ENCODE measurements around the gene NWD2. TPM values are rescaled to one million over a fixed set of nuclear protein-coding genes. Genes with fewer than 3 reads are reported as not detected.
"Not testable (repeated sequence)": the region's sequence is repeated elsewhere in the genome, so short reads cannot be mapped to it uniquely, and the experiment has no call there.

The NWD2 gene
- polyA plus RNA-seq, 3 donors, result 0.11 to 0.25 (median 0.18) TPM

DNA sequence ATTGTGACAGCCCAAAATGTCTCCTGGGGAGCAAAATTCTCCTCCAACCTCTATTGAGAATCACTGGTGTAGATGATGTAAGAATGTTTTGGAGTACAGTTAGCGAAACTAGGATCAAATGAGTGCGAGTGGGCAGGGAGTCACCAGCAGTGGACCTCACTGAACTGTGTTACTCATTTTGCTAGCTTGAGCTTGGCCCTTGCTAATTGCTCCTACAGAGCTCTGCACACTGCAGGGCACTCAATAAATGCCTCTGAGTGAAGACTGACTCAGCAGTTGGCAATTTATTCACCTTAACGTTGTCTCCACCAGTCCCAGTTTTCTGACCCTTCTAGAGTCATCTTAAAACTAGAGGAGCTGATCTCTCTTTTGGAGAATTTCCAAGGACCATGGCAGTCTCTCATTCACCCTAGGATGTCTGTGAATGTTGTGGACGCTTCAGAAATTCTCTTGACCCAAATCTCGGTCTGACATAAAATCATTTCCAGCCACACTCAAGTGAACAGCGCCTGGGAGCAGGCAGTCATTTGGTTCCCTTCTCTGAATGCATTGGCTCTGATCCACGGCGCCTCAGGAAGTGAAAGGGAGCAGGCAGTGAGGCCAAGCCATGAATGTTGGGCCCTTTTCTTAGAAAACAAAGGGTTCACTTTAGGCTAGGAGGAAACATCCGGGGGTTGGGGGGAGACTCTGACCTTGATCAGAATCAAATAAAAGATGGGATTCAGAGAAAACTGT lies 148.1 kb downstream of the NWD2 start:
- no peak for DNase-seq (ENCODE audit: low read depth in 3 of 3, low spot score in 2 of 3)

DNA sequence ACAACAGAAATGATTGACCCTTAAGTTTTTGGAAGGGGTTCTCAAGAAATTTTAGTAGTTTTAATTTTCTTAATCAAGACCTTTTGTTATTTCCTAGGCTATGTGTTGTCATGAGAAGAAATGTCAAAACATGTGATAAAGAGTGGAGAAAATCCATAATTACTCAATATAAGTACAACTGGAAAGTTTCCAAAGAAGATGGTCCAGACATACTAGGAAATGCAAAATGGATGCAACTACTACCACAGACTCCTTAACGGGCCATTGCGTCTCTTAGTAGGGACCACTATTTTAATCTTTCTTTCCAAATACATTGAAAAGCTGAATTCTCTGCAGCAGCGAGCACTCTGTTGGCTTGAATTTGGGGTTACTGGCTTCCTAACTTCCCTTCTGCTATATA lies 148.8 kb downstream of the NWD2 start:
- no peak for DNase-seq (ENCODE audit: low read depth in 3 of 3, low spot score in 2 of 3)

DNA sequence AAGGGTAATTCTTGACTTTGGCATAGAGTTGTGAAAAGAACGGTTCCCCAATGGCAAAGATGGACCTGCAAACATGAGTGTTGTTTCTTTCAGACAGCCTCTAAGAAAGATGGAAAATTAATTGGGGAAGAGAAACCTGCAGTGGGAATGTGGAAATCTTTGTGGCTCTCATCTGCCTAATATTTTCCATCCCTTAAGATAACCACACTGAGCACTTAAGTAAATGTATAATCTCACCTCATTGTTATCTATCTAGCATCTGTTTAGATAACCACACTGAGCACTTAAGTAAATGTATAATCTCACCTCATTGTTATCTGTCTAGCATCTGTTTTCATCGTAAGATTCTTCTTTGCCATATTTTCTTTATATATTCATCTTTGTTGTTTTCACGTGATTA lies 149.3 kb downstream of the NWD2 start:
- DNase-seq (ENCODE audit: low read depth in 3 of 3, low spot score in 2 of 3), result no peak

DNA sequence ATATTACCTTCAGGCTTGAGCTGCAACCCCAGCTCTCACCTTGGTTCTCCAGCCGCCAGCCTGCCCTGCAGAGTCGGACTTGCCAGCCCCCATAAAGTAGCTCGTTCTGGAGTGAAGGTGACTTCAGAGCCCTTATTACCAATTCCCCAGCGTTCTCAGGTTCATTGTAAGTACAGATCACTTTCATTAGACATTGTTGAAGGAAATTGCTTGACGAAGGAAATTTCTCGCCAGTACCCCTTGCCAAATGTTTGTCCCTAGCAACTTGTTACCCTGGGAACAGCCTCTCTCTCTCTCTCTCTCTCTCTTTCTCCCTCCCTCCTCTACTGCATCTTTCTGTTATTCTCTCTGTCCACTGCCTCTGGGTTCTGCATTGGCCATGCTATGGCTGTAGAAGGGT lies 153.0 kb downstream of the NWD2 start:
- no peak for DNase-seq (ENCODE audit: low read depth in 3 of 3, low spot score in 2 of 3)

DNA sequence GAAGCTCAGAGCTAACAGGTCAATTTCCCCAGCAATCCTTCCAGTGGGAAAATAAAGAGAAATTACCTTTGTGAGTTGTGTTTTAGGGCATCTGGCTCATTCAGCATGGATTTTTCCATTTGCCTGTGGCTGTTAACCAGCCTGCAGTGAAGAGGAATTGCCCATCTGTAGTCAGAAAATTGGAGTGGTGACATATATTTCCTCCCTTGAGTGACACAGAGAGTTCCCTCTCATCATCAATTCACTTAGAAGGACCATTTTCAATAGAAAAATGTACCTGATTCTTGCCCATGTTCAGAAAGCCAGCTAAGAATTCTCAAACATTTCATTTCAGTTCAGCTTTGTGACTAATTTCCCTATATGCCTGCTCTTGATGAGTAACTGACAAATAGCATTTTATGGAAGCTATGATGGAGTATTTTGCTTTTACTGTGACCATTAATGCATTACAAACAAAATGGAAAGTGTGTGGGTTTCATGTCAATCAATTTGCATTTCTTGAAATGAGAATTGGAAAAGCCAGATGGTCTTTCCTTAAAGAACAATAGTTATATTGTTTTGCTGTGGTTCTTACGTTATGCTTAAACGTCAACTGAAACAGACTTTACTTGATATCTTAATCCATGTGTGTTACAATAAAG lies 155.8 kb downstream of the NWD2 start:
- DNase-seq (ENCODE audit: low read depth in 3 of 3, low spot score in 2 of 3), result no peak

DNA sequence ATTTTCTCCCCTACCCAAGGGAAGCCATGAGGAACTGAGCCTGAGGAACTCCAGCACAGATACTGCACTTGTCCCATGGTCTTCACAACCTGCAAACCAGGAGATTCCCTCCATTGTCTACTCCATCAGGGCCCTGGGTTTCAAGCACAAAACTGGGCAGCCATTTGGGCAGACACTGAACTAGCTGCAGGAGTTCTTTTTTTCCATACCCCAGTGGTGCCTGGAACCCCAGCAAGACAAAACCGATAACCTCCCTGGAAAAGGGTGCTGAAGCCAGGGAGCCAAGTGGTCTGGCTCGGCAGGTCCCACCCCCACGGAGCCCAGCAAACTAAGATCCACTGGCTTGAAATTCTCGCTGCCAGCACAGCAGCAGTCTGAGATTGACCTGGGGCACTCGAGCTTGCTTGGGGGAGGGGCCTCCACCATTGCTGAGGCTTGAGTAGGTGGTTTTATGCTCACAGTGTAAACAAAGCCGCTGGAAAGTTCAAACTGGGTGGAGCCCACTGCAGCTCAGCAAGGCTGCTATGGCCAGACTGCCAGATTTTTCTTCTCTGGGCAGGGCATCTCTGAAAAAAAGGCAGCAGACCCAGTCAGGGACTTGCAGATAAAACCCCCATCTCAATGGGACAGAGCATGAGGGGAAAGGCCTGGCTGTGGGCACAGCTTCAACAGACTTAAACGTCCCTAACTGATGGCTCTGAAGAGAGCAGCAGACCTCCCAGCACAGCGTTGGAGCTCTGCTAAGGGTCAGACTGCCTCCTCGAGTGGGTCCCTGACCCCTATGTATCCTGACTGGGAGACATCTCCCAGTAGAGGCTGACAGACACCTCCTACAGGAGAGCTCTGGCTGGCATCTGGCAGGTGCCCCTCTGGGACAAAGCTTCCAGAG lies 163.6 kb downstream of the NWD2 start:
- not testable (repeated sequence) for DNase-seq (ENCODE audit: low read depth in 3 of 3, low spot score in 2 of 3)

DNA sequence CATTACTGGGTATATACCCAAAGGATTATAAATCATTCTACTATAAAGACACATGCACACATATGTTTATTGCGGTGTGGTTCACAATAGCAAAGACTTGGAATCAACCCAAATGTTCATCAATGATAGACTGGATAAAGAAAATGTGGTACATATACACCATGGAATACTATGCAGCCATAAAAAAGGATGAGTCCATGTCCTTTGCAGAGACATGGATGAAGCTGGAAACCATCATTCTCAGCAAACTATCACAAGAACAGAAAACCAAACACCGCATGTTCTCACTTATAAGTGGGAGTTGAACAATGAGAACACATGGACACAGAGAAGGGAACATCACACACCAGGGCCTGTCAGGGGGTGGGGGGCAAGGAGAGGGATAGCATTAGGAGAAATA lies 169.1 kb downstream of the NWD2 start:
- DNase-seq (ENCODE audit: low read depth in 3 of 3, low spot score in 2 of 3), result not testable (repeated sequence)

DNA sequence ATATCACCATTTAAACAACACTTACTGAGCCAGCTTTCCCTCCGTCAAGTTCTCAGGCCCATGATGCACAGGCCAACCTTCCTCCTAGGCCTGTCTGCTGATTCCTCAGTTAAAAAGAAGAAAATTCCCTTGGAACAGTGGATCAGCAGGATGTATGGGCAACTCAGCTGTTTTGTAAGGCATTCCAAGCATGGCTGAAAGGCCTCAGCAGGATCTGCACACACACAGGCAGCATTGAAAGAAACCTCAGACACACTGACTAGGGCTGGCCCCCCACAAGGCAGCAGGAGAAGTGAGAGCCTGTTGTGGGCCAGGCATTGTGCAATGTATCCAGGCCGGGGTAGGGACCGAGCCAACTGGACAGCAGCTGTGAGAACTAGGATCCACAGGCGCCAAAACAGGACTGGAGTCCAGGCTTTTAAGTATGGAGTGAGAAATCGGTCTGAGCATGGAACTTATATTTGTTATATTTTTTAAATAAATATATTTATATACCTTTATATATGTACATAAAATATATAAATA lies 171.4 kb downstream of the NWD2 start:
- no peak for DNase-seq (ENCODE audit: low read depth in 3 of 3, low spot score in 2 of 3)

DNA sequence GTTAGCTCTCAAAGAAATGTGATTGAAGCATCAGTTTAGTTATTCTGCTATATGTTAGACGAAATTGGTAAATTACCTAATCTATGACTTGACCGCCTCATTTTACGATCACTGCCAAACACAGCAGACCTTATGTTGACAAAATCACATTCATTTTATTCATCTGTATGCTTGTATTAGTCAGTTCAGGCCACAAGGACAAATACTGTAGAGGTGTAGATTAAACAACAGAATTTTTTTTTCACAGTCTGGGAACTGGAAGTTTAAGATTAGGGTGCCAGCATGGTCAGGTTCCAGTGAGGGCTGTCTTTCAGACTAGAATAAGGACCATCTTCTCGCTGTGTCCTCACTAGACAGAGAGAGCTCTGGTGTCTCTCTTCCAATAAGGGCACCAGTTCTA lies 177.1 kb downstream of the NWD2 start:
- no peak for DNase-seq (ENCODE audit: low read depth in 3 of 3, low spot score in 2 of 3)

DNA sequence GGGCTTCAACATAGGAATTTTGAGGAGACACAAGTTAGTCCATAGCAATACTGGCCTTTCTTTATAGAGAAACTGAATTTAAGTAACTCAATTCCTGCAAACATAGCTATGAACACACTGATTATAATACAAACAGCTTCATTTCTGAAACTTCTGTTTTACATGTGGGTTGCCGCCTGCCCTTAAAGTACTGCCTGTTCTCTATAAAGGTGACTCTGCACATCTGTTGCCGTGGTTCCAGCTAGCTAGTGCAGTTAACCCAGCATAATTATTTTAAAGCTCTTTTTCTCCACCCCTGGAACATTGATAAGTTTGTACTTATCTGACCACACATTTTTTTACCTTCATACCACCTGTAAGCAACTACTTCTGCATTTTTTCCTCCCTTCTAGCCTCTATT lies 177.6 kb downstream of the NWD2 start:
- DNase-seq (ENCODE audit: low read depth in 3 of 3, low spot score in 2 of 3), result no peak

DNA sequence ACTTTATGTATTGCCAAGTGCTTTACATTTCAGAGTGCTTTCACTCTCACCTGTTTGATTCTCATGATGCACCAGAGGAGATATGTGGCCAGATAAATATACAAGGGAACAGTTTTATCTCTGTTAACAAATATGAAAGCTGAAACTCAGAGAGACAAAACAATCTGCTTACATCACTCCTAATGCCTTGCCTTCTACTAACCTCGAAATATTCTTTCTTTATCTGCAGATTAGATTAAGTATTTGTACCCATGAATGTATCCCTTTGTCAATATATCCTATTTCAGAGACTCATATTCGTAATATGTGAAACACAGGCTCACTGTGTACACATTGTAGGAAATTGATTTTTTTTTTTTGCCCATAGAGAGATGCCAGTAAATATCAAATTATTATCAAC lies 178.1 kb downstream of the NWD2 start:
- DNase-seq (ENCODE audit: low read depth in 3 of 3, low spot score in 2 of 3), result no peak

DNA sequence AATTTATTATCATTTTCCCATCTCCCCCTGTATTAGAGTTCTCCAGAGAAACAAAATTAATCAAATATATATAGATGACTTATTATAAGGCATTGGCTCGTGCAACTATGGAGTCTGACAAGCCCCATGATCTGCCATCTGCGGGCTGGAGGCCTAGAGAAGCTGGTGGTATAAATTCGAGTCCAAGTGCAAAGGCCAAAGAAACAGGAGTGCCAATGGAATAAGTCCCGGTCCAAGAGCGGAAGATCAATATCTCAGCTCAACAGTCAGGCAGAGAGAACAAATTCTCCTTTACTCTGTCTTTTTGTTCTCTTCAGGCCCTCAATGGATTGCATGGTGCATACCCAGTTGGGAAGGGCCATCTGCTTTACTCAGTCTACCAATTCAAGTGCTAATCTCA lies 178.8 kb downstream of the NWD2 start:
- DNase-seq (ENCODE audit: low read depth in 3 of 3, low spot score in 2 of 3), result no peak

DNA sequence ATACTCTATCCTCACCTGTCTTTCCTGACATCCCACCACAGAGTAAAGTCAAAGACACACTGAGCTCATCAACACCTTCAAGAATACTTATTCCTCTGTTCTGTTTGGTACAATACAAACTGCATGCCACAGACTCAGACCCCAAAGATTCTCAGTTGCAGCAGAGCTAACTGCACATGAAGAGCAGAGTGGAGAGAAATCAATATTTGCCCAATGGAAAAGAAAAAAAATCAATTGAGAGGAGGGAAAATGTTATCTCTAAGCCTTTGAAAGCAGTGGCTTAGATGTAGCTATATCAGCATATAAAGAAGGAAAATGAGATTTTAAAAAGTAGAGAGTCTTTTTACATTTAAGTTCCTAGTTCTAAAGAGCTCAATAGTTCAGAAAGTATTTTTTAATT lies 180.2 kb downstream of the NWD2 start:
- no peak for DNase-seq (ENCODE audit: low read depth in 3 of 3, low spot score in 2 of 3)

DNA sequence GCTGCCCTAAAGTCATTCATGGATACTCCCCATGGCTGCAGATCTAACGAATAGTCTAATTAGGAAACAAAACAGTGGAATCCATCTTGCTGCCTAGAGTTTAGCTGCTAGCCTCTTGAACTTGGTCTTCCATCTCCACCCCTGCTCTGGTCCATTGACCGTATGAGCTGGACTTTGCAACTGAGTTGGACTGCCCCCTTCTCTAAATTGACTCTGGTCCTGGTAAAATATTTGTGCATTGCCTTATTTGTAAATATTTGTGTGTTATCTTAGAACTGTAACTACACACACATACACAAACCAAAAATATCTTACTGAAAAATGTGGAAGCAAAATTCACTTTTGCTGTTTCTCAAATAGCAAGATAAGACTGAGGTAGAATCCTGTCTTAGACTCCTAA lies 181.3 kb downstream of the NWD2 start:
- DNase-seq (ENCODE audit: low read depth in 3 of 3, low spot score in 2 of 3), result no peak

DNA sequence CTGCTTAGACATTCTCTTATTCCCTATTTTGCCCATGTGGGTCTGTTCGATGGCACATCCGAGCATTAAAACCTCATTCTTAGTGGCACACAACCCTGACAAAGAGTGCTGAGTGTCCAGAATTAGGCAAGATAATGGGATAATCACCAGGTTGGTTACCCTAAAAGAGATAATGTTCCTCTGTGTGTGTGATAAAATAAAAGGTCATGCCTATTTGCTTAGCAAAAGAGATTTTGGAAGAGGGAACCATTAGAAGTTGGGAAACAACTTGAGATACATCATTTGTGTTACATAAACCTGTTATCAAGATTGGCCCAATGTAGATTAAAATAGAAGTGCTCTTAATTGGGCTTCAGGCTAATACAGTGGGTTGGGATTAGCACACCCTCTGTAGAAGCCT lies 182.7 kb downstream of the NWD2 start:
- no peak for DNase-seq (ENCODE audit: low read depth in 3 of 3, low spot score in 2 of 3)

DNA sequence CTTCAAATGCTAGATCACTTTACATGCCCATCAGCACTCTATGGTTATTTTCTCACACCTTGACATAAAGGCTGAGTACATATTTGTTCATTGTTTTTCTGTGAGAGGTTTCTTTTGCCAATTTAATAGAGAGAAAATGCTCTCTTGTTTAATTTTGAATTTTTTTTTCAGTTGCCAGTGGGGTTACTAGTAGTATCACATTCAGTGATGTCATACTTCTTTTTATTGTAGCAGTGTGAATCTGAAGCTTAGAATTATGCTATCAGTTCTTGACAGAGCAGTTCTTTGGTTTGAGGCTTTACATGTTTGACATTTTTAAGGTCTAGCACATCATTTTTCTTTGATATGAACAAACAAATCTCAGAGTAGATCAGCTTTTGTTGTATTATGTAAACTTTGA lies 185.4 kb downstream of the NWD2 start:
- no peak for DNase-seq (ENCODE audit: low read depth in 3 of 3, low spot score in 2 of 3)

DNA sequence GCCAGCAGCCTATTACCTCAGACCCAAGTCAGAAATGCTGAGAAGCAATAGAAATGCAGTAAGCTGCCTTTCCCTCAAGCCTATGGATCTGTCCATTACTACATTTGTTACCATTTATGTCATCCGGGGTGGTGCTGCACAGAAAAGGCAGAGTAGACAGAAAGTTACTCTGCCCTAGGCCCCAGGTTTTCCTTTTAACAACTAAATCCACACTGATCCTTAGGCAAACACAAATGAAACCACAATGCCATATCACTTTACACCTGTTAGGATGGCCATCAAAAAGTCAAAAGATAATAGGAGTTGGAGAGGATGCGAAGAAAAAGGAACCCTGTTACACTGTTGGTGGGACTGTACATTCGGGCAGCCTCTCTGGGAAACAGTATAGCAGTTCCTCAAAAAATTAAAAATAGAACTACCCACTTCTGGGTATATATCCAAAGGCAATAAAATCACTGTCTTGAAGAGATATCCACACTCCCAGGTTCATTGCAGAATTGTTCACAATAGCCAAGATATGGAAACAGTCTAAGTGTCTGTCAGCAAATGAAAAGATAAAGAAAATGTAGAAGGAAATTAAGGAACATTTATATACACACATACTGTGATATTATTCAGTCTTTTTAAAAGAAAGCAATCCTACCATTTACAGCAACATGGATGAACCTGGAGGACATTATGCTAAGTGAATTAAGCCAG lies 186.3 kb downstream of the NWD2 start:
- DNase-seq (ENCODE audit: low read depth in 3 of 3, low spot score in 2 of 3), result no peak

DNA sequence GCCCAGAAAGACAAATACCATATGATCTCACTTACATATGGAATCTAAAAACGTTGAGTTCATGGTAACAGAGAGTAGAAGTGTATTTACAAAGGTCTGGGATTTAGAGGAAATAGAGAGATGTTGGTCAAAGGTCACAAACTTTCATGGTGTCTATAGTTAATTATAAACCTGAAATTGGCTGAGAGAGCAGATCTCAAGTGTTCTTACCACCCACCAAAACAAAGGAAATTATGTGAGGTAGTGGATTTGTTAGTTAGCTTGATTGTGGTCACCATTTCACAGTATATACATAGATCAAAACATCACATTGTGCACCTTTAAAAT lies 186.8 kb downstream of the NWD2 start:
- no peak for DNase-seq (ENCODE audit: low read depth in 3 of 3, low spot score in 2 of 3)

DNA sequence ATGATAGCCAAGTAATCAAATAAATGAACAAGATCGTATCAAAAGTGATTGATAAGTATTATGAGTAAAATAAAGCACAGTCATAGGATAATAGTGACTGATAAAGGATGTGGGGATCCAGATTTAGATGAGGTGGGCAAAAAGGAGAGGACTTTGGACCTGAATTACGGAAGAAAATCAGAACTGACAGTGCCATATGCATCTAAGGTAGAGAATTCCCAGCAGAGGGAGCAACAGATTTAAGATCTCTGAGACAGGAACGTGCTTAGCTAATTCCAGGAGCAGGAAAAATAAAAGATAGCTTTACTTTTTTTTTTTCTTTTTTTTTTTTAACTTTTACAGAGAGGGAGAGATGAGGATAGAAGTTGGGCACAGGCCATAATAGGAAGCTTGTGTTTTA lies 189.9 kb downstream of the NWD2 start:
- no peak for DNase-seq (ENCODE audit: low read depth in 3 of 3, low spot score in 2 of 3)

DNA sequence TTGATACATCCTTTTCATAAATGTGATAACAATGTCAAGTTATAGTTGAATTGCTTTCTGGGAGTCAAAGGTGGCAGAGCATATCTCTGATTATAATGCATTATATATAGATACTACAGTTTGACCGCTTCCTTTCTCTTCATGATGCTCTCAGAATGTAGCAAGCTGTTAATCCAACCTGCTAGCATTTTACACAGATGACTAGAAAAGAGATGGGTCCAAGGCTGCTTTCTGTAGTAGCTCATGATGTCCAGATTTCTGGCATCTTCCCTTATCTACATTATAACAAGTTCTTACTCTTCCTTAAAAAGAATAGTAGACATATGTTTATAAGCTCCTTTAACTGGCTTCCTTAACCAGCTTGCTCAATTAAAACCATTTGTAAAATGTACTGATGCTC lies 192.0 kb downstream of the NWD2 start:
- no peak for DNase-seq (ENCODE audit: low read depth in 3 of 3, low spot score in 2 of 3)

DNA sequence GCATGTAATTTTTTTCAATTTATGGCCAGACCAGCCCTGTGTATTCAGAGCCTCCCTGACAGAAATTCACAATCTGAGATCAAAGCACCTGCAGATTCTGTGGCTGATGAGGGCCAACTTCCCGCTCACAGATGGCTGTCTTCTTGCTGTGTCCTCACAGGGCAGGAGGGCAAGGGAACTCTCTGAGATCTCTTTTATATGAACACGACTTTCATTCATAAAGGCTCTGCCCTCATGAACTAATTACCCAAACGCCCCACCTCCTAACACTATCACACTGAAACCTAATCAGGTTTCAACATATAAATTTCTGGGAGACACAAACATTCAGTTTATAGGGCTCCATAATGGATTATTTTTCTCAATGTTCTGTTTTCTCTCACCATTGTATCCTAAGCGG lies 192.6 kb downstream of the NWD2 start:
- DNase-seq (ENCODE audit: low read depth in 3 of 3, low spot score in 2 of 3), result no peak

All from right renal cortex interstitium (tissue), 3 donors.